GM10266 (cell line): ENCODE data around the gene RIPK3.

Source experiments
- DNase-seq: peaks from one replicate; pipeline ENCODE4 v3.0.0; 2012; ENCODE audit errors: extremely low spot score
- CTCF ChIP-seq: IDR thresholded peaks from 2 replicates; pipeline ENCODE4 v1.5.1; 2012; ENCODE audit warnings: mild to moderate bottlenecking, low read depth; ENCODE audit not compliant: control insufficient read depth, insufficient read depth; ENCODE audit errors: missing control alignments

Gene RIPK3

GRCh38 chr14:24334431-24335291 lies 5.1 kb downstream of the RIPK3 start, which contains the start of gene ADCY4:
Gene ADCY4 (minus strand): TSS chr14:24335071. CDS start chr14:24334652, 419 bp downstream.
- no peak for DNase-seq
- no peak for TF ChIP-seq CTCF

DNA sequence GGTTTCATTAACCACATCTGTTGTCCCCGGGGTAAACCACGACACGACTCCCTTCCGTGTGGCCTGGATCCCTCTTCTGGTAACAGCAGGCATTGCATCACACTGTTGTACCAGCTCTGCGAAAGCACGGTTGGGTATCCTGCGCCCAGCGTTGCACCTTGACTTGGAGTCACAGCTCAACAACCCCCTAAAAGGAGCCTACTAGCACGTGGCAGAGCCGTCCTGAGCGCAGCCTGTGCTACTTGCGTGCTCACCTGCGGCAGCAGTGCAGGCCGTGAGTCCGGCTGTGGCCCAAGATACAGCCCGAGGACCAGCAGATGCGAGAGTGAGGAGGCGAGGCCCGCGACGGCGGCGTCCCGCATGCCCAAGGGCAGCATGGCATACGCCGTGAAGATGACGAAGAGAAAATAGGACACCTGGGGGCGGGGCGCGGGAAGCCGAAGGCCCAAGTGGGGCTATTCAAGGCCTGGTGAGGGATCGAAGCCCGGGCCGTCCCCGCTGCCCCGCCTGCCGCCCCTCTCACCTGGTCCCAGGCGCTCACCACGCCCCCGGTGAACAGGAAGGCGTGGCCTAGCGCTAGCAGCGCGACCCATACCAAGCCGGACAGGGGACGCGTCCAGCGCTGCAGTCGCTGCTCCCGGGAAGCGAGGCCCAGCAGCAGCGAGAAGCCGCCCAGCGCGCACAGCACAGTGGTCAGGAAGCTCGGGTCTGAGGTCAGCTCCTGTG lies 7.4 kb downstream of the RIPK3 start:
- peak; percentile 92 for DNase-seq
- peak; percentile 75 for TF ChIP-seq CTCF

DNA sequence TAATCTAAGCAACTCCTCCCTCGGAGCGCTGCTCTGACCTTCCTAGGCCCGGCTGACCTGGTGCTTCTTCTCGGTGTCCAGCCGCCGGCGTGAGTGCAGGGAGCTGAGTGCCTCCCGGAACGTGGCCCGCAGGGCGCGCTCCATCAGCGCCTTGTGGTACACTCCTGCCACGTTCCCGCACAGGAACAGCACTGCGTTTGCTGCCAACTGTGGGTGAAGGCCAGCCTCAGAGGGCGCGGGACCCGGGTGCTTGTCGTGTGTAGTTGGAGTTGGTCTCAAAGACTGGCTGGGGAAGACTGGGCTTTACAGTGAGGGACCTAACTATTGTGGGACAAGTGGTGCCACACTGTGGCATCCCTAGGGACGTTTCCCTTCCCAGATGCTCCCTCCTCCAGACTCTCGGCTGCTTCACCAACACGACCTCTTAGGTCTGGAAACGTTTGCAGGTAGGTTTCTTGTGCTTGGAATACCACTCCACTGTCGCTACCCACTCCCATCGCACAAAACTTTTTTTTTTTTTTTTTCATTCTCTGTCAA lies 8.0 kb downstream of the RIPK3 start:
- no peak for DNase-seq

GRCh38 chr14:24330973-24331674 lies 8.7 kb downstream of the RIPK3 start:
- DNase-seq, result no peak
- TF ChIP-seq CTCF, result no peak

More for the DNA sequence above, 8.0 kb downstream of the RIPK3 start:
- TF ChIP-seq CTCF, result no peak

- TF ChIP-seq CTCF, result no peak
Observed at GRCh38 chr14:24329736-24330135, 10.1 kb downstream of the RIPK3 start.

DNA sequence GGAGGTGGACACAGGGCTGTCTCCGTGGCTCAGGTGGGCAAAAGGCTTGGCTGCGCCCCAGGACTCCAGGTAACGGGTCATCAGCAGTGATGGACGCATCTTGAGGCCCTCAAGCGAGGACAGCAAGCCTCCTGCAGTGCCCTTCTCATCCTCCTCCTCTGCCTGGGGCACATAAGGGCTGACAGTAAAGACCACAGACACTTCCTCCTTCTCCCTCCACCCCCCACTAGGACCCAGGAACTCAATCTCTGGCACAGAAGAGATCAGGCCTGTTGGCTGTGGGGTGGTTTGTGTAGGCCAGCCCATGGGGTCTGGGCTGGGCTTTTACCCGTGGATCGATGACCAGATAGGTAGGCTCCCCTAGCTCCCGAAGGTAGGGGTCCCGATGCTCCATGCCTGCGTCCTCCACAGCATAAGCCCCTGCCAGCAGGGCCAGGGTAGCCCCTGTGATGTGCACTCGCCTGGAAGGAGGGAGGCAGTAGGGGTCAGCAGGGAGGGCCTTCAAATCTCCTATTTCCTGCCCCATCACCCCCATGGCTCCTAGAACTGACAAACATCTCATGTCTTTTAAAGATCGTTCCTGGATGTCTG lies 10.6 kb downstream of the RIPK3 start:
- no peak for TF ChIP-seq CTCF
- DNase-seq, result no peak

More at GRCh38 chr14:24329736-24330135, 10.1 kb downstream of the RIPK3 start:
- DNase-seq, result no peak
